ENCODE data around the gene TBC1D1. TPM values are rescaled to one million over a fixed set of nuclear protein-coding genes. Genes with fewer than 3 reads are reported as not detected.

TBC1D1 gene
- total and polyA plus RNA-seq, 2 donors (not counting 3 experiments of a cell fraction or from before 2014, with no cell fraction given), result 63.5 to 116 TPM

DNA sequence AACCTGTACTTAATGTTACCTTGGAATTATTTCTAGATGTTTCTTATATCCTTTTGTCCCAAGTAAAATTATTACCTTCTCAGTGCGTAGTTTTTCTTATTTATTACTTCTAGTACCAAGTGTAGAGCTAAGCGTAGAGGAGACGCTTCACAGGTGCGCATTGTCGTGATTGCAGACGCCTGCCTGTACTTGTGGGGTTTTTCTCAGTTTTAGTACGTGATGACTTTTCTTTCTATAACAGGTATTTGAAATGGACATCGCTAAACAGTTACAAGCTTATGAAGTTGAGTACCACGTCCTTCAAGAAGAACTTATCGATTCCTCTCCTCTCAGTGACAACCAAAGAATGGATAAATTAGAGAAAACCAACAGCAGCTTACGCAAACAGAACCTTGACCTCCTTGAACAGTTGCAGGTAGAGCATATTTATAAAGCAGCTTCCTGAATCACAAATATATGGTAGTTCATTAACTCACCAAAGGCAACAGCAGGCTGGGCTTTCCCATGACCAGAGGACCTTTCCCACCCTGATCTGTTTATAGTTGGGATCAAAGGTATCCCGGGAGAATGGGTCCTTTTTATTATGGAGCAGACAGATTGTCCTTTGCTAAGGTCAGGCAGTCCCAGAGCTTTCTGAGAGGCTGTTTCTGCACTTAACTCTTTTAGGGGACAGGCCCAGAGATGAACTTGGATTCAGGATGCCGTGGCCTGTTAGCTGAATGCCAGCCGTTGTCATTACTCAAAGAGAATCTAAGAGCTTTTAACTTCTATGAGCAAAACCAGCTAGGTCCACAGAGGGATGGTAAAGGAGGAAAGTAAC is 242.2 kb downstream of the TBC1D1 start:
- BruUV-seq (replicated peaks), result no TSS peak
- peaks cover 4 to 7% of the 10 kb centered on the region in 2 experiments for H3K36me3 ChIP-seq (ENCODE audit: control insufficient read depth in 2 of 2, extremely low read depth in 1 of 2, insufficient read depth in 2 of 2, low read length in 2 of 2)
- ChIA-PET CTCF (interaction anchor here (2.2 kb wide), 1 partner anchor 64 kb away, joined by 6 read pairs; no protein-coding TSS in a partner anchor), POLR2A (no interaction called here)
- no peak overlapping the region for H2AFZ ChIP-seq (ENCODE audit: low read depth, low read length)
- H3K4me3 ChIP-seq (replicated peaks in 1 of 3; ENCODE audit: insufficient read depth in 1 of 3, low read depth in 1 of 3, low read length in 3 of 3), result no peak overlapping the region
- peak overlapping the region; percentile 60 for H3K27ac ChIP-seq (ENCODE audit: insufficient read depth, low read depth, low read length)
- TF ChIP-seq FOS (IDR thresholded peaks at IDR 0.05; ENCODE audit: borderline replicate concordance, insufficient read depth, low read length) (no peak), EZH2 (IDR thresholded peaks at IDR 0.05; ENCODE audit: borderline replicate concordance, low read depth, low read length, severe bottlenecking) (no peak), GATA2 (IDR thresholded peaks at IDR 0.05; ENCODE audit: insufficient read depth, insufficient read length, low read depth, low read length) (no peak), JUN (IDR thresholded peaks at IDR 0.05; ENCODE audit: borderline replicate concordance, insufficient read depth, insufficient read length, low read depth) (no peak), POLR2A (IDR thresholded peaks at IDR 0.05; ENCODE audit: low read depth, low read length) (no peak), MYC (IDR thresholded peaks at IDR 0.05; ENCODE audit: low read depth, low read length) (no peak), POLR2AphosphoS5 (IDR thresholded peaks at IDR 0.05; ENCODE audit: insufficient read depth, low read depth, low read length) (no peak)
- TF ChIP-seq, protein P1, sequence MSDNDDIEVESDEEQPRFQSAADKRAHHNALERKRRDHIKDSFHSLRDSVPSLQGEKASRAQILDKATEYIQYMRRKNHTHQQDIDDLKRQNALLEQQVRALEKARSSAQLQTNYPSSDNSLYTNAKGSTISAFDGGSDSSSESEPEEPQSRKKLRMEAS (IDR thresholded peaks at IDR 0.05; ENCODE audit: insufficient read depth, insufficient read length), result no peak
- TF ChIP-seq, protein P2, sequence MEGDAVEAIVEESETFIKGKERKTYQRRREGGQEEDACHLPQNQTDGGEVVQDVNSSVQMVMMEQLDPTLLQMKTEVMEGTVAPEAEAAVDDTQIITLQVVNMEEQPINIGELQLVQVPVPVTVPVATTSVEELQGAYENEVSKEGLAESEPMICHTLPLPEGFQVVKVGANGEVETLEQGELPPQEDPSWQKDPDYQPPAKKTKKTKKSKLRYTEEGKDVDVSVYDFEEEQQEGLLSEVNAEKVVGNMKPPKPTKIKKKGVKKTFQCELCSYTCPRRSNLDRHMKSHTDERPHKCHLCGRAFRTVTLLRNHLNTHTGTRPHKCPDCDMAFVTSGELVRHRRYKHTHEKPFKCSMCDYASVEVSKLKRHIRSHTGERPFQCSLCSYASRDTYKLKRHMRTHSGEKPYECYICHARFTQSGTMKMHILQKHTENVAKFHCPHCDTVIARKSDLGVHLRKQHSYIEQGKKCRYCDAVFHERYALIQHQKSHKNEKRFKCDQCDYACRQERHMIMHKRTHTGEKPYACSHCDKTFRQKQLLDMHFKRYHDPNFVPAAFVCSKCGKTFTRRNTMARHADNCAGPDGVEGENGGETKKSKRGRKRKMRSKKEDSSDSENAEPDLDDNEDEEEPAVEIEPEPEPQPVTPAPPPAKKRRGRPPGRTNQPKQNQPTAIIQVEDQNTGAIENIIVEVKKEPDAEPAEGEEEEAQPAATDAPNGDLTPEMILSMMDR (IDR thresholded peaks at IDR 0.05; ENCODE audit: extremely low read depth in 1 of 2, insufficient read depth in 1 of 2, low read depth in 1 of 2, low read length in 2 of 2), result no peak
- H3K79me2 ChIP-seq (ENCODE audit: control insufficient read depth, insufficient read depth, low read length), result no peaks in the 10 kb centered on the region
- peaks cover 10% of the 10 kb centered on the region for H3K4me1 ChIP-seq (ENCODE audit: control insufficient read depth, extremely low read depth, insufficient read depth, low read length)
- no peak overlapping the region for H3K9ac ChIP-seq (replicated peaks; ENCODE audit: extremely low read depth, insufficient read depth, low read length)
- no peaks in the 10 kb centered on the region for H3K27me3 ChIP-seq (ENCODE audit: control insufficient read depth in 2 of 2, insufficient read depth in 2 of 2, low read length in 2 of 2)
- DNase-seq (ENCODE audit: low read depth, low spot score) (no peak), FAIRE-seq (no peak)
- H3K9me1 ChIP-seq (replicated peaks; ENCODE audit: control insufficient read depth, extremely low read depth, insufficient read depth, low read length), result no peaks in the 10 kb centered on the region
- intact Hi-C loops (cut with micrococcal nuclease), result no loop called here
- no peaks in the 10 kb centered on the region for H4K20me1 ChIP-seq (replicated peaks; ENCODE audit: control insufficient read depth, extremely low read depth, insufficient read depth, low read length)
- H3K9me3 ChIP-seq (replicated peaks; ENCODE audit: control insufficient read depth, insufficient read depth, low read length), result no peaks in the 10 kb centered on the region
- H3K4me2 ChIP-seq (ENCODE audit: insufficient read depth, low read length), result no peak overlapping the region
- dilution Hi-C loops (cut with MboI; ENCODE audit: extremely low pct_ligation_motif_present, low sequenced_read_pairs), result no loop called here

Data from endothelial cell of umbilical vein (primary cell).